SK-N-SH treated with all-trans-retinoic acid at 6 μM for 48 hours (cell line): ENCODE data around the gene CHML.

Experiments
- BACH2 ChIP-seq: fragments of 250-450 bp; sonication (Bioruptor Pico); IDR thresholded peaks from 2 replicates; pipeline ENCODE4 v1.9.0; 2021; ENCODE audit warnings: mild to moderate bottlenecking, borderline replicate concordance
- GLIS3 ChIP-seq: fragments of 250-450 bp; sonication (Bioruptor Pico); IDR thresholded peaks from 2 replicates; pipeline ENCODE4 v1.5.0; 2020; ENCODE audit warnings: mild to moderate bottlenecking, moderate library complexity
- ISL1 ChIP-seq: fragments of 250-450 bp; sonication (Bioruptor Pico); IDR thresholded peaks from 2 replicates; pipeline ENCODE4 v2.1.2; 2022; ENCODE audit warnings: mild to moderate bottlenecking, moderate library complexity
- SNAI2 ChIP-seq: fragments of 250-450 bp; sonication (Bioruptor Pico); IDR thresholded peaks from 2 replicates; pipeline ENCODE4 v1.5.0; 2020; ENCODE audit warnings: mild to moderate bottlenecking, moderate library complexity
- TCF4 ChIP-seq: fragments of 250-450 bp; sonication (Bioruptor Pico); IDR thresholded peaks from 2 replicates; pipeline ENCODE4 v1.8.0; 2021; ENCODE audit warnings: mild to moderate bottlenecking, moderate library complexity, borderline replicate concordance
- TOX ChIP-seq: fragments of 250-450 bp; sonication (Bioruptor Pico); IDR thresholded peaks from 2 replicates; pipeline ENCODE4 v1.8.0; 2021; ENCODE audit warnings: mild to moderate bottlenecking, moderate library complexity, borderline replicate concordance
- ZNF70 ChIP-seq: fragments of 450-650 bp; formaldehyde crosslinking; IDR thresholded peaks from 2 replicates; pipeline ENCODE4 v1.5.0; 2020; ENCODE audit warnings: mild to moderate bottlenecking, moderate library complexity
- TF ChIP-seq, protein P1 (sequence below): fragments of 250-450 bp; sonication (Bioruptor Pico); IDR thresholded peaks from 2 replicates; pipeline ENCODE4 v1.8.0; 2020; ENCODE audit warnings: mild to moderate bottlenecking, moderate library complexity, borderline replicate concordance
- TF ChIP-seq, protein P2 (sequence below): fragments of 250-450 bp; sonication (Bioruptor Pico); IDR thresholded peaks from 2 replicates; pipeline ENCODE4 v1.5.0; 2020; ENCODE audit warnings: mild to moderate bottlenecking, moderate library complexity
- TF ChIP-seq, protein P3 (sequence below): fragments of 250-450 bp; sonication (Bioruptor Pico); IDR thresholded peaks from 2 replicates; pipeline ENCODE4 v1.5.1; 2020; ENCODE audit warnings: low read depth, mild to moderate bottlenecking, moderate library complexity
- TF ChIP-seq, protein P4 (sequence below): fragments of 250-450 bp; sonication (Bioruptor Pico); IDR thresholded peaks from 2 replicates; pipeline ENCODE4 v1.5.1; 2021; ENCODE audit warnings: mild to moderate bottlenecking, moderate library complexity

DNA sequence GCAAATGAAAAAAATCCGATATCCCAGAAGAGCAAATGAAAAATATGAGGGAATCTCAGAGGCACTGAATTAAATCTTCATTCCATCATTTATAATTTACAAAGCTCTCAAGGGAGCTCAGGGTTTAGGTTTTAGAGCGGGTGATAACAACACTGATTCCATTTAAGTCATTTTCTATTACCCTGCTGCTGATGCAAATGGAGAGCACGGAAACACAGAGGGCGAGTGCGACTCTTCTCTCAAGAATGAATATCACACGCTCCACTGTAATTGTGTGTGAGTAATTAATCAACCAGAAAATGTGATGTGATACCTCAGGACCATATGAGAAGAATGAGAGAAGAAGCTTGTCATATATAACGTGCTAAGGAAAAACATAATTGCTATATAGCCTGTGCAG is 22.7 kb downstream of the CHML start:
- TF ChIP-seq, protein P1, sequence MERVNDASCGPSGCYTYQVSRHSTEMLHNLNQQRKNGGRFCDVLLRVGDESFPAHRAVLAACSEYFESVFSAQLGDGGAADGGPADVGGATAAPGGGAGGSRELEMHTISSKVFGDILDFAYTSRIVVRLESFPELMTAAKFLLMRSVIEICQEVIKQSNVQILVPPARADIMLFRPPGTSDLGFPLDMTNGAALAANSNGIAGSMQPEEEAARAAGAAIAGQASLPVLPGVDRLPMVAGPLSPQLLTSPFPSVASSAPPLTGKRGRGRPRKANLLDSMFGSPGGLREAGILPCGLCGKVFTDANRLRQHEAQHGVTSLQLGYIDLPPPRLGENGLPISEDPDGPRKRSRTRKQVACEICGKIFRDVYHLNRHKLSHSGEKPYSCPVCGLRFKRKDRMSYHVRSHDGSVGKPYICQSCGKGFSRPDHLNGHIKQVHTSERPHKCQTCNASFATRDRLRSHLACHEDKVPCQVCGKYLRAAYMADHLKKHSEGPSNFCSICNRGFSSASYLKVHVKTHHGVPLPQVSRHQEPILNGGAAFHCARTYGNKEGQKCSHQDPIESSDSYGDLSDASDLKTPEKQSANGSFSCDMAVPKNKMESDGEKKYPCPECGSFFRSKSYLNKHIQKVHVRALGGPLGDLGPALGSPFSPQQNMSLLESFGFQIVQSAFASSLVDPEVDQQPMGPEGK, result no peak
- no peak for TF ChIP-seq BACH2 (CRISPR knock-in tag)
- no peak for TF ChIP-seq GLIS3 (CRISPR knock-in tag)
- TF ChIP-seq, protein P2, sequence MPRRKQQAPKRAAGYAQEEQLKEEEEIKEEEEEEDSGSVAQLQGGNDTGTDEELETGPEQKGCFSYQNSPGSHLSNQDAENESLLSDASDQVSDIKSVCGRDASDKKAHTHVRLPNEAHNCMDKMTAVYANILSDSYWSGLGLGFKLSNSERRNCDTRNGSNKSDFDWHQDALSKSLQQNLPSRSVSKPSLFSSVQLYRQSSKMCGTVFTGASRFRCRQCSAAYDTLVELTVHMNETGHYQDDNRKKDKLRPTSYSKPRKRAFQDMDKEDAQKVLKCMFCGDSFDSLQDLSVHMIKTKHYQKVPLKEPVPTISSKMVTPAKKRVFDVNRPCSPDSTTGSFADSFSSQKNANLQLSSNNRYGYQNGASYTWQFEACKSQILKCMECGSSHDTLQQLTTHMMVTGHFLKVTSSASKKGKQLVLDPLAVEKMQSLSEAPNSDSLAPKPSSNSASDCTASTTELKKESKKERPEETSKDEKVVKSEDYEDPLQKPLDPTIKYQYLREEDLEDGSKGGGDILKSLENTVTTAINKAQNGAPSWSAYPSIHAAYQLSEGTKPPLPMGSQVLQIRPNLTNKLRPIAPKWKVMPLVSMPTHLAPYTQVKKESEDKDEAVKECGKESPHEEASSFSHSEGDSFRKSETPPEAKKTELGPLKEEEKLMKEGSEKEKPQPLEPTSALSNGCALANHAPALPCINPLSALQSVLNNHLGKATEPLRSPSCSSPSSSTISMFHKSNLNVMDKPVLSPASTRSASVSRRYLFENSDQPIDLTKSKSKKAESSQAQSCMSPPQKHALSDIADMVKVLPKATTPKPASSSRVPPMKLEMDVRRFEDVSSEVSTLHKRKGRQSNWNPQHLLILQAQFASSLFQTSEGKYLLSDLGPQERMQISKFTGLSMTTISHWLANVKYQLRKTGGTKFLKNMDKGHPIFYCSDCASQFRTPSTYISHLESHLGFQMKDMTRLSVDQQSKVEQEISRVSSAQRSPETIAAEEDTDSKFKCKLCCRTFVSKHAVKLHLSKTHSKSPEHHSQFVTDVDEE (CRISPR knock-in tag), result no peak
- no peak for TF ChIP-seq TOX
- TF ChIP-seq ZNF70 (CRISPR knock-in tag), result no peak
- TF ChIP-seq, protein P3, sequence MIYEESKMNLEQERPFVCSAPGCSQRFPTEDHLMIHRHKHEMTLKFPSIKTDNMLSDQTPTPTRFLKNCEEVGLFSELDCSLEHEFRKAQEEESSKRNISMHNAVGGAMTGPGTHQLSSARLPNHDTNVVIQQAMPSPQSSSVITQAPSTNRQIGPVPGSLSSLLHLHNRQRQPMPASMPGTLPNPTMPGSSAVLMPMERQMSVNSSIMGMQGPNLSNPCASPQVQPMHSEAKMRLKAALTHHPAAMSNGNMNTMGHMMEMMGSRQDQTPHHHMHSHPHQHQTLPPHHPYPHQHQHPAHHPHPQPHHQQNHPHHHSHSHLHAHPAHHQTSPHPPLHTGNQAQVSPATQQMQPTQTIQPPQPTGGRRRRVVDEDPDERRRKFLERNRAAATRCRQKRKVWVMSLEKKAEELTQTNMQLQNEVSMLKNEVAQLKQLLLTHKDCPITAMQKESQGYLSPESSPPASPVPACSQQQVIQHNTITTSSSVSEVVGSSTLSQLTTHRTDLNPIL (CRISPR knock-in tag), result no peak
- no peak for TF ChIP-seq ISL1 (CRISPR knock-in tag)
- no peak for TF ChIP-seq SNAI2 (CRISPR knock-in tag)
- TF ChIP-seq, protein P4, sequence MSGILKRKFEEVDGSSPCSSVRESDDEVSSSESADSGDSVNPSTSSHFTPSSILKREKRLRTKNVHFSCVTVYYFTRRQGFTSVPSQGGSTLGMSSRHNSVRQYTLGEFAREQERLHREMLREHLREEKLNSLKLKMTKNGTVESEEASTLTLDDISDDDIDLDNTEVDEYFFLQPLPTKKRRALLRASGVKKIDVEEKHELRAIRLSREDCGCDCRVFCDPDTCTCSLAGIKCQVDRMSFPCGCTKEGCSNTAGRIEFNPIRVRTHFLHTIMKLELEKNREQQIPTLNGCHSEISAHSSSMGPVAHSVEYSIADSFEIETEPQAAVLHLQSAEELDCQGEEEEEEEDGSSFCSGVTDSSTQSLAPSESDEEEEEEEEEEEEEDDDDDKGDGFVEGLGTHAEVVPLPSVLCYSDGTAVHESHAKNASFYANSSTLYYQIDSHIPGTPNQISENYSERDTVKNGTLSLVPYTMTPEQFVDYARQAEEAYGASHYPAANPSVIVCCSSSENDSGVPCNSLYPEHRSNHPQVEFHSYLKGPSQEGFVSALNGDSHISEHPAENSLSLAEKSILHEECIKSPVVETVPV (CRISPR knock-in tag), result no peak
- TF ChIP-seq TCF4, result no peak
